Nucleus accumbens (tissue), 56 donors: ENCODE results near the gene BICRA.

Source experiments
- DNase-seq, 56 donors: peaks; one replicate each; lab custom pipeline; 2025; lab: John Stamatoyannopoulos, UW

BICRA gene

DNA sequence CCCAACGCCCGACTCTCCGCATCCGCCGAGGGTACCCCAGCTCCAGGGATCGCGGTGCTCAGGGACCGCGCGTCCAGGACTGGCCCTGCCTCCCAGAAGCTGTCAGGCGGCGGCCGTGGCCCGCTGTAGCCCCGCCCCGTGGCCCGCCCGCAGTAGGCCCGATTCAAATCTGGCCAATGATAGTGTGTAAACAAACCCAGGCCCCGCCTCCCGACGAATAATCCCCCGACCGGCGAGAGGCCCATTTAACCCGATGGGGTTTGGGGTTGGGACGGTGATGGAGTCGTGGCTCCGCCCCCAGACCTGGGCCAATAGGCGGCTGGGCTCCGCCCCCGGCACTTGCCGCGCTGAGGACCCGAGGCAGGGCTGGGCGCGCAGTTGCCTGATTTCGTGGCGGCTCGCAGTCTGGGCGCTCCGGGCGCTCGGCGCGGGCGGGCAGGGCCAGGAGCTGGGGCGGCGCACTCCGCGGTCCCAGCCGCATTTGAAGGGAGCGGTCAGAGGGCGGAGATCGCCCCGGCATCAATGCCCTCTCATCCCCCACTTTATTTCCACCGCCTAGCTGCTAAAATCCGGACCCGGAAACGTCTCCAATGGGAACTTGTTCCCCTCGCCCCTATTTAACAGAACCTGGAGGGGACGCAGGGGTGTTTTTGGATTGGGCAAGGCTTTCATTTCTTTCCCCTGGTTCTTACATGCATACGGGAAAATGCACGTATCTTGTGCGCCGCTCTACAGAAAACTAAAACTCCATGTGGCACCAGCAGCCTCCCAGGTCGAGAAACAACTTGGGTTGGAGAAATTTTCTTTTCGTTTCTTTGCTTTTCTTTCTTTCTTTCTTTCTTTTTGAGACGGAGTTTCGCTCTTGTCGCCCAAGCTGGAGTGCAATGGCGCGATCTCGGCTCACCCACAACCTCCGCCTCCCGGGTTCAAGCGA, 8.4 kb upstream of the BICRA start:
- peak; percentile 92 to 100 (median 99) for DNase-seq

GRCh38 chr19:47601180-47601904, 7.6 kb upstream of the BICRA start:
- DNase-seq: no peak

- DNase-seq: no peak
These were observed 5.0 kb upstream of the BICRA start for GRCh38 chr19:47603706-47604565.

- DNase-seq: peak in 1 of 56 donors; percentile 42
These were observed 1.3 kb upstream of the BICRA start for GRCh38 chr19:47607564-47608073.

GRCh38 chr19:47608074-47608918, 638 bp upstream of the BICRA start:
- DNase-seq: peak; percentile 43 to 95 (median 87)

DNA sequence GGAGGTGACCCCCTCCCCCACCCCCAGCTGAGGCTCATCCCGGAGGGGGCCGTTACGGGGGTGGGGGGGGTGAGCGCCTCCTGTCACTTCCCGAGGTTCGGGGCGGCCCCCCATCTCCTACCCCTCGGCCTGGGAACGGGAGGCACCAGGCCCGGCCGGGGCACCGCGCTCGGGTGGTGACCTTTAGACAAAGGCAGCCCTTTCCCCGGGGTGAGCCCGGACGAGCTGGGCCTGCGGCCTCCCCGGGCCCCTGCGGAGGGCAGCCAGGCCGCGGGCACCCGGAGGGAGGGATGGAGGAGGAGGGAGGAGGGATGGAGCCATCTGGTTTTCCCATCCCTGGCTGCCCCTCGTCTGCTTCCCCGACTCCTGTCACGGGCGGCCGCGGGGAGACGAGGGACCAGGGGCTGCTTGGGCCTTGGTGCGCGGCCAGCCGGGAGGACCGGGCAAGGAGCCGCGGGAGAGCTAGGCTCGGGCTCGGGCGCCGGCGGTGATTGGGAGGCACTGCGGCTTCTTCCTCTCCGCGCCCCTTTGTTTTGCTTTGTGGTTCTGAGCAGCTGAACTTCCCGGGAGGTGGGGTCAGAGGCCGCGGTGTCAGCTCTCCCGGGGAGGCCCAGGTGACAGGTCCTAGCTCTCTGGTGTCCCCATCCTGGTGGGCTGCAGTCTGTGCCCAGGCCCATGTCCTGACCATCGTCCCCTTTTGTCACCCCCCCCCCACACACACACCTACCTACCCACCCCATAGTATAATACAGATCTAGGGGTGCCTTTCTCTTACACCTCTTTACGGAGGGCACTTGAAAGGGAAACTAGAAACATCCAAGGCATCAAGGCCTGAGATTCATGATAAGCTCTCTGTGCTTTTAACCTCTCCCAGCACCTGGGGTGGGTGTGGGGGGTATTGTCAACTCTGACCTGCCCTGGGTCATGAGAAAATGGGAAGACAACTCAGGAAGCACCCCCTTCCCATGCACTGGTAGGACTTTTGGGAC, 1.3 kb downstream of the BICRA start:
- DNase-seq: peak in 41 of 56 donors; percentile 6 to 68 (median 38)

- no peak for DNase-seq
These were observed 2.0 kb downstream of the BICRA start for GRCh38 chr19:47610902-47611301.

DNA sequence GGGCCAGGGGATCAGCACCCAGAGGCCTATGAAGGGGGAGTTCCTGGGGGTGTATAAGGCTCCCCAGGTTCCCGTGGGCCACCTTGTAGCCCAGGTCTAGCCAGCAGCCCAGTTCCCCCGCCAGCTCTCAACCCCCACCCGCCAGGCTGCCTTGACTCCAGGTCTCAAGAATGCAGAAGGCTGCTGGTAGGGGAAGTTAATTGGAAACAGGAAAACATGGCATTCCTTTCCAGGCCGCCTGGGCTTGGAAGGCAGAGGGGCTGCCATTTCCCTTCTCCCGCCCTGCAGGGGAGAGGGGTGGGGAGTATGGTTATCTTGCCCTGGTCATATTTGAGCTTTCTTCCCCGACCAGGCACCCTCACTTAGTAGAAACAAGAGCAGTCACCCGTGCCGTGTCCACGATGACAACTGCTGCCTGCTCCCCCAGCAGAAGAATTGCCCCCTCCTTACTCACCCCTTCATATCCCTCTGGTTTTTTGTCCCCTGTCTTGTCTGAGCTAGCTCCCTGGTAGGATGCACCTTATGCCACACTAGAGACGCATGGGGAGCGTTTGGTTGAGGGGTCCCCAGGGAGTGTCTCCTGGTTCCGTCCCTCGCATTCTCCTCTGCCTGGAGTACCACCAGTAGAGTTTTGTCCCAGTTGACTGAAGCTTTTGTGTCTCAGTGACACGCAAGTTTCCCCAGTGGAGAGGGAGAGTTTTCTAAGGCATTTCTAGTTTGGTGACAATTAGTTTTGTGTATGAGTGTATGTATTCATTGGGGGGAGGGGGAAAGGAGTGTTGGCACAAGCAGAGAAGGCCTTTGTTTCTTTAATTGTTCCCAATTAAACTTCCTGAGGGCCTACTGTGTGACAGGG, 4.5 kb downstream of the BICRA start:
- peak in 13 of 56 donors; percentile 8 to 58 (median 34) for DNase-seq

- DNase-seq: no peak
These were observed 5.0 kb downstream of the BICRA start for GRCh38 chr19:47614021-47614295.

DNA sequence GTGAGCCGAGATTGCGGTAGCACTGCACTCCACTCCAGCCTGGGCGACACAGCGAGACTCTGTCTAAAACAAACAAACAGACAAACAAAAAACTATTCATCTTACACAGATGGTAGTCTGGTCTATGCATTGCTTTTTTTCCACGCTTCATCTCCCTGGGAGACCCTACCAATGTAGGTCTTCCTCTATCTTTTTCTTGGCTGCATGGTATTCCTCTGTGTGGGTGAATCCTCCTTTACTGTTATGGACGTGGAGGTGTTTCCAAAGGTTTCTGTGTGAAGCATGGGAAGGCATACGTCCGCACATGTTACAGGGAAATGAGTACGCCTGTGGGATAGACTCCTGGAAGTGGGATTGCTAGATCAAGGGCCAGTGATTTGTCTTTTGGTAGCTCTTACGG, 5.6 kb downstream of the BICRA start:
- DNase-seq: no peak

DNA sequence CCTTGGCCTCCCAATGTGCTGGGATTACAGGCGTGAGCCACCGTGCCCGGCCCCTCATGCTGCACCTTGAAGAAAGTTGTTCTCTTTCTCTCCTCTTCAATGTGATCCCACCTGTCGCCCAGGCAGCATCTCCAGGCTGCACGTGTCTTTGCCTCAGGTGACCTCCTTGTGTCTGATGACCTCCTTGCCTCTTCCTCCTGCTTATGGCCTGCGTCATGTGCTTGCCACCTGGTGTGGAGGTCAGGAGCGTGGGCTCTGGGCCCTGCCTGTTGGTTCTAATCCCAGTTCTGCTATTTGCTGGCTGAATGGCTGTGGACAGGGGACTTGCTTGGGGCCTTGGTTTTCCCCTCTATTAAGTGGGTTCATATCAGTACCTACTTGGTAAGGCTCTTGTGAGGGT, 6.3 kb downstream of the BICRA start:
- no peak for DNase-seq

DNA sequence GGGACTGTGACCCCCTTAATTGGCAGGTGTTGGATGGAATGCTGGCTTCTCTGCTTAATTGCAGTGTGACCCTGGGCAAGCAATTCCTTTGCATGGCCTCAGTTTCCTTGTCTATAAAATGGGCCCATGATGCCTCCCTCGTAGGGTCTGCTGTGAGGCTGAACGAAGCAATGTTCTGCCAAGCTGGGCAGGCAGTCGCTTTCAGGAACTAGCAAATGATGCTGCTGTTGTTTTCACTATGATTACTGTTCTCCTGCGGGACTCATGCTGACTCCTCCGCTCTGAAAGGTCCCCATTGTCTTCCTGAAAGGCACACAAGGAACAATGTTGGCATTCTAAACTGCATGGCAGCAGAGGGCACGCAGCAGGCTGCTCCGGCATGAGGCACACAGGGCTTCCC, 6.8 kb downstream of the BICRA start:
- peak in 47 of 56 donors; percentile 9 to 84 (median 66) for DNase-seq

DNA sequence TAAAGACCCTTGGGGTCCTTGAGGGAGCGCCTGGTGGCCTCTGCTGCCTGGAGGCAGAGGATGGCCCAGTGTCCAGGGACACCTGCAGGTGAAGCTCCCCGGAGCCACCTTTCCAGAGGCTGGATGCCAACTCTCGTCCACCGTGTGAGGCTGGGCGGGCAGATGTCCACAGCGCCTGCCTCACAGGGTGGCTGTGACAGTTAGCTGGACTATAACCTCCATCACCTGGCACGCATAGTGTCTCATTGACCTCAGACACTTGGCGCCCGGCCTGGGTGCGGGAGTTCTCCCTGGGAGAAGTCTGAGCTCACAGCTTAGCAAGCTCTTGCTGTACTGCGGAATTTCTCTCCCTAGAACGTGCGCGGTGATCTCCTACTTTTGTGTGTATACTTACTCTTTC, 9.8 kb downstream of the BICRA start:
- DNase-seq: peak in 9 of 56 donors; percentile 2 to 51 (median 19)

DNA sequence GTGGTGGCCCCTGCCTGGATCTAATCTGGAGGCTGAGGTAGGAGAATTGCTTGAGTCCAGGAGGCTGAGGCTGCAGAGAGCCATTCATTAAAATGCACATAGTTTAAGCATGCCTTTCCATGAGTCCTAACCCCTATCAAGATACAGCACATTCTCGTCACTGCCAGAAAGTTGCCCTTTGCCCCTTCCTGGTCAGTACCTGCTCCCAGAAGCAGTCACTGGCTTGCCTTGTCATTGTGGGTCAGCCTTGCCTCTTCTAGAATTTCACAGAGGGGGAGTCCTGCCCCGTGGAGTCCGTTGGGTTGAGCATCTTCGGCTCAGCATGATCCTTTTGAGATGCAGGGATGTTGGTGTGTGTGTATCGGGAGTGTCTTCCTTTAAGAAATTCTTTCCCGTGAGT, 10.8 kb downstream of the BICRA start:
- no peak for DNase-seq

DNA sequence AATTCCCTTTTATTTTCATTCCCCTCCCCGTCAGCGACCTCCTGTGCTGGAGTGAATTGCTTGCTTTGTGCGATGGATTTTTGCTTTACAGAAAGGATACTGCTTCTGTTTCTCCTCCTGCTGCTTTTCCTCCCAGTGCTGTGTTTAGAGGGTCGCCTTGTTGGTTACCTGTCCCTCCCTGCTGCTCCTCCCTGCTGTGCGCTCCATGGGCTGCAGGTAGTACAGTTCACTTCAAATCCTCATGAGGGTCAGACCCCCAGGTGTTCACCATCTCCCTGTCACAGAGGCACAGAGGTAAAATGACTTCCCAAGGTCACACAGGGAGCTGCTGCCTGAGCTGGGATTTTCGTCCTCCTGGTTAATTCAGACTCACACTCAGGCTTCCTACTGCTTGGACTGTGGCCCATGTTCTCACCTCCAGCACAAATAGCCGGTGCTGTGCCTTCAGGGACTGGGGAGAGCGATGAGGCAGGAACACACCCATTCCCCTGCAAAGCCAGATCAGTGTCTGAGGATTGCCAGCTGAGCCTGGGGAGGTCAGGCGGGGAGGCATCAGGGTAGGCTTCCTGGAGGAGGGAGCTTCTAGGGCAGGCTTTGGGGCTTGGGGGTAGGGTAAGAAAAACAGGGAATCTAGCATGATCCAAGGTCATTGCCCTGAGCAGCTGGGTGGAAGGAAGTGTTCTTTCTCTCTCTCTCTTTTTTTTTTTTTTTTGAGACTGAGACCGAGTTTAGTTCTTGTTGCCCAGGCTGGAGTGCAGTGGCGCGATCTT, 14.4 kb downstream of the BICRA start:
- DNase-seq: no peak

DNA sequence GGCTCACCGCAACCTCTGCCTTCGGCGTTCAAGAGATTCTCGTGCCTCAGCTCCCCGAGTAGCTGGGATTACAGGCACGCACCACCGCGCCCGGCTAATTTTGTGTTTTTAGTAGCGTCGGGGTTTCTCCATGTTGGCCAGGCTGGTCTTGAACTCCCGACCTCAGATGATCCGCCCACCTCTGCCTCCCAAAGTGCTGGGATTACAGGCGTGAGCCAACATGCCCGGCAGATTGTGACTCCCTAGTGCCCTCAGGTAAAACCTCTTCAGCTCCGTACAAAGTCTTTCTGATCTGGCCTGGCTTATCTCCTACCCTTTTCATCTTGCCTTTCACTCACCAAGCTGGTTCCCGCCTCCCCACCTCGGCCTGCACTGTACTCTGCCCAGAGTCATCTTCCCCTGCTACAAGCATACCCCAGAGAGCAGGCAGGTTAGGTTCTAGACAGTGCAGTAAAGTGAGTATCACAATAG, 15.0 kb downstream of the BICRA start:
- DNase-seq: no peak

DNA sequence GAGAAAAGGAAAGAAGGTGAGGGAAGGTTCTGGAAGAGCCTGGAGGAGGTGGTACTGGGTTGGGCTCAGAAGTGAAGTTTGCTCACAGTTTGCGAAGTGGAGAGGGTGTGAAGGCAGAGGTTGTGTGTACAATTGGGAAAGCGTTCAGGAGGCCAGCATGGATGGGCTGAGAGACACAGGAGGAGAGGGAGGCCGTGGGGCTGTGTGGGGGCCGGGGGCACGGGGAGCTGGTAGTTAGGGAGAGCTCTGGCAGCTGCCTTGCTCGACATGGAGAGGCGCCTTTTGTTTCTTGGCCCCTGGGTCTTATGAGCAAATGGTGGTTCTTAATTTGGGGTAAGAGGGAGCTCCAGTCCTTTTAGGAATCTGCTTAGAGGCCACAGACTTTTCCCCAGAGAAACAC, 16.7 kb downstream of the BICRA start:
- DNase-seq: no peak
